Measurements from ENCODE around the gene CLNK. TPM values are rescaled to one million over a fixed set of nuclear protein-coding genes. Genes with fewer than 3 reads are reported as not detected.

CLNK gene
- total RNA-seq, 2 experiments from 2014 or later, result not detected

DNA sequence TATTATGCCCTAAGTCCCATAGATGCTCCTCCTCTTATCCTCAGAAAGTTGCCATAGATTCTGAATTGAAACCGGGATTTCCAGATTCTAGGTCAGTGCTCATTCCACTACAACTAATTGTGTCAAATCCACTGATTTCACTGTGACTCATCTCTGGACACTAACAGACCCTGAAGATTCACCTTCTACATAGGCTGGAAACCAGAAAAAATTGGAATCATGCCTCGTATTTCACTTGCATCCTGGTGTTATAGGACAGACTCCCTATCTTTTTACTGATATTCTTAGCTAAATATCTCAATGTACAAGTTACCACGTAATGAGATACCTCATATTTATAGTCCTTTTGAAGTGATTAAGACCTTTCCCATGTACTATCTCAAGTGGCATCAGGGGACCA is 36.7 kb downstream of the CLNK start:
- no peak overlapping the region for H3K4me3 Mint-ChIP-seq
- H3K27ac Mint-ChIP-seq, result no peak overlapping the region
- no peaks in the 10 kb centered on the region for H3K36me3 Mint-ChIP-seq (ENCODE audit: low read depth)
- DNase-seq, result no peak
- H3K4me1 Mint-ChIP-seq (ENCODE audit: low read depth), result no peaks in the 10 kb centered on the region
- CTCF ChIA-PET, result interaction anchor here (0.7 kb wide), 1 partner anchor 829 kb away, joined by 4 read pairs; no protein-coding TSS in a partner anchor
- H3K27me3 Mint-ChIP-seq (ENCODE audit: low read depth), result no peaks in the 10 kb centered on the region
- intact Hi-C loops (cut with micrococcal nuclease), result no loop called here
- H3K9me3 Mint-ChIP-seq, result no peaks in the 10 kb centered on the region

DNA sequence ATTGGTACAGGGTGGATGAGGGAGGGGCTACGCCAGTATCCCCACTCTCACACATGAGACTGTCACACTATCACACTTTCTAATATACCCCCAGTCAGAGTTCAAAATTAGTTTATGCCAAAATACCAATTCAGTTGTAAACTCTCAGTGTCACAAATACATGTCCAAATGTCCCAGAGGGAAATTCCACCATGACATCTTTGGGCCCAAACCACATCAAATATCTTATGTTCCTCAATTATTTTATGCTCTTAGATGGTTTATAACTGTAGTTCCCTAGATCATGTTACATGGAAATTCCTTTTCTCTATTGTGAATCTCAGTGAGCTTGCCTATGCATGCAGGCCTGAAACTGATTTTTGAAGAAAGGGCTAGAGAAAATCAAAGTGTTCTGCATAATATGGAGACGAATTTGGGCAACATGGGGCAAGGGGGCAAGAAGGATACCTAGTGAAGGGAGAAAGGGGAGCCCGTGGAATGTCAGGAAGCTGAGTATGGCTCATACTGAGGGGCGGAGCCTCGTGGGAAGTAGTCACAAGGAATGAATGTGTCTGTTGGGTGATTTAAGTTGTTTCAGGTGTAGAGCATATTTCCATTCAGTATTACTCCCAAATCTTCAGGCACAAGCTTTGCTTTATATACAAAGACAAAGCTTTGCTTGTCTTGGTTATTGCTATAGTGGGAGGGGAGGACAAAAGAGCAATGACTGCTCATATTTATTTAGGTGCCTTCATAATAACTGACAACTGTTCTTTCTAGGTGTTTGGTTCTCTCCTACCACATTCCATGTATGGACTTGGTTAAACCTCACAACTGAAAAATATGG is 40.8 kb downstream of the CLNK start:
- intact Hi-C loops (cut with micrococcal nuclease), result no loop called here
- H3K4me3 Mint-ChIP-seq, result no peak overlapping the region
- CTCF ChIA-PET, result no interaction called here
- no peak for DNase-seq
- no peaks in the 10 kb centered on the region for H3K9me3 Mint-ChIP-seq
- H3K36me3 Mint-ChIP-seq (ENCODE audit: low read depth), result no peaks in the 10 kb centered on the region
- no peak overlapping the region for H3K27ac Mint-ChIP-seq
- H3K4me1 Mint-ChIP-seq (ENCODE audit: low read depth), result peaks cover 10% of the 10 kb centered on the region
- no peaks in the 10 kb centered on the region for H3K27me3 Mint-ChIP-seq (ENCODE audit: low read depth)

GRCh38 chr4:10640561-10641201 is 43.9 kb downstream of the CLNK start:
- peaks cover 10% of the 10 kb centered on the region for H3K4me1 Mint-ChIP-seq (ENCODE audit: low read depth)
- H3K36me3 Mint-ChIP-seq (ENCODE audit: low read depth), result no peaks in the 10 kb centered on the region
- intact Hi-C loops (cut with micrococcal nuclease), result no loop called here
- DNase-seq, result no peak
- H3K9me3 Mint-ChIP-seq, result no peaks in the 10 kb centered on the region
- no peak overlapping the region for H3K4me3 Mint-ChIP-seq
- H3K27me3 Mint-ChIP-seq (ENCODE audit: low read depth), result no peaks in the 10 kb centered on the region
- CTCF ChIA-PET, result no interaction called here
- no peak overlapping the region for H3K27ac Mint-ChIP-seq

DNA sequence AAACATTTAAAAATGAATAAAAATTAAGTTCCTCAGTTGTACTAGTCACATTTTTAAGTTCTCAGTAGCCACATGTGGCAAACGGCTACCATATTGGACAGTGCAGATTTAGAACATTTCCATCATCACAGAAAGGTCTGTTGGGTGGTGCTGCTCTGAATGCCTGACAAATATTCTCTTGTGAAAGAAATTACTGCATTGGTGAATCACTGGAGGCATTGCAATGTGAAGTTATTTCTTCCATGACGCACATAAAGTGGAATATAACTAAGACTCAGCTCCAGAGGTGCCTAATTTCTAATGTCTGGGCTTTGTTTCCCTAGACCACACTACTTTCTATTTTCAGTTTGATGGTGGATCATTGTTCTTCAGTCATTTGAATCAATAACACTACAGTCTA is 44.9 kb downstream of the CLNK start:
- Mint-ChIP-seq H3K27me3 (ENCODE audit: low read depth) (no peaks in the 10 kb centered on the region), H3K36me3 (ENCODE audit: low read depth) (no peaks in the 10 kb centered on the region), H3K4me1 (ENCODE audit: low read depth) (peaks cover 10% of the 10 kb centered on the region), H3K9me3 (no peaks in the 10 kb centered on the region), H3K27ac (no peak overlapping the region), H3K4me3 (no peak overlapping the region)
- DNase-seq, result no peak
- CTCF ChIA-PET, result no interaction called here
- intact Hi-C loops (cut with micrococcal nuclease), result no loop called here

GRCh38 chr4:10639100-10639499 is 45.5 kb downstream of the CLNK start:
- DNase-seq, result no peak
- Mint-ChIP-seq H3K27me3 (ENCODE audit: low read depth) (no peaks in the 10 kb centered on the region), H3K4me3 (no peak overlapping the region), H3K9me3 (no peaks in the 10 kb centered on the region), H3K4me1 (ENCODE audit: low read depth) (peaks cover 10% of the 10 kb centered on the region), H3K36me3 (ENCODE audit: low read depth) (no peaks in the 10 kb centered on the region), H3K27ac (no peak overlapping the region)
- CTCF ChIA-PET, result no interaction called here
- intact Hi-C loops (cut with micrococcal nuclease), result no loop called here

- DNase-seq, result no peak
- Mint-ChIP-seq H3K4me1 (ENCODE audit: low read depth) (no peaks in the 10 kb centered on the region), H3K4me3 (no peak overlapping the region), H3K9me3 (no peaks in the 10 kb centered on the region), H3K27me3 (ENCODE audit: low read depth) (no peaks in the 10 kb centered on the region), H3K36me3 (ENCODE audit: low read depth) (no peaks in the 10 kb centered on the region), H3K27ac (no peak overlapping the region)
- intact Hi-C loops (cut with micrococcal nuclease), result no loop called here
- CTCF ChIA-PET, result no interaction called here
Measured at GRCh38 chr4:10635091-10635490, 49.5 kb downstream of the CLNK start.

DNA sequence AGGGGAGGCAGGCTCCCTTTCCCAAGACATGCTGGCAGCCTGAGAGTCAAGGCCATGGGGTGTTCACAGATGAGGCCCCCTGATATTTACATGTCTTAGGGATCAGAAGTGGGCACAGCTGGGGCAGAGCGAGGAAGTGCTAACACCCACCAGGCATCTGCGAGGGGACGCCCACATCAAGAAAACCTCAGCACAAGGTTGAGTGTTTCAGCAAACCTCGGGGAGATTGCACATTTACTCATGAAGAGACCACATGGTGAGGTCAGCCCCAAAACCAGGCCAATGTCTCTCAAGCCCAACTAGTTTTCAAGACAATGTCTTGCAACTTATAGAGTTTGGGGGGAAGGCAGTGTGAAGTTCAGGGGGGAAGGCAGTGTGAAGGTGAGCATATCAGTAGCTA is 55.2 kb downstream of the CLNK start:
- no peak overlapping the region for H3K27ac Mint-ChIP-seq
- DNase-seq, result no peak
- intact Hi-C loops (cut with micrococcal nuclease), result loop anchor here (10.0 kb wide), 1 partner anchor 265 kb away; no protein-coding TSS in a partner anchor
- H3K4me1 Mint-ChIP-seq (ENCODE audit: low read depth), result no peaks in the 10 kb centered on the region
- H3K36me3 Mint-ChIP-seq (ENCODE audit: low read depth), result no peaks in the 10 kb centered on the region
- H3K9me3 Mint-ChIP-seq, result no peaks in the 10 kb centered on the region
- H3K4me3 Mint-ChIP-seq, result no peak overlapping the region
- no peaks in the 10 kb centered on the region for H3K27me3 Mint-ChIP-seq (ENCODE audit: low read depth)
- CTCF ChIA-PET, result no interaction called here

GRCh38 chr4:10625131-10625530 is 59.4 kb downstream of the CLNK start:
- Mint-ChIP-seq H3K36me3 (ENCODE audit: low read depth) (no peaks in the 10 kb centered on the region), H3K4me1 (ENCODE audit: low read depth) (no peaks in the 10 kb centered on the region), H3K27ac (no peak overlapping the region), H3K9me3 (no peaks in the 10 kb centered on the region), H3K4me3 (no peak overlapping the region), H3K27me3 (ENCODE audit: low read depth) (no peaks in the 10 kb centered on the region)
- intact Hi-C loops (cut with micrococcal nuclease), result loop anchor here (10.0 kb wide), 1 partner anchor 270 kb away; no protein-coding TSS in a partner anchor
- no peak for DNase-seq
- CTCF ChIA-PET, result no interaction called here

- no peak for DNase-seq
- Mint-ChIP-seq H3K4me3 (no peak overlapping the region), H3K27me3 (ENCODE audit: low read depth) (peaks cover 2% of the 10 kb centered on the region), H3K9me3 (no peaks in the 10 kb centered on the region), H3K4me1 (ENCODE audit: low read depth) (no peaks in the 10 kb centered on the region), H3K36me3 (ENCODE audit: low read depth) (no peaks in the 10 kb centered on the region), H3K27ac (no peak overlapping the region)
- CTCF ChIA-PET, result no interaction called here
- intact Hi-C loops (cut with micrococcal nuclease), result loop anchor here (5.0 to 10.0 kb wide), 2 partner anchors 271 to 798 kb away; no protein-coding TSS in a partner anchor
Measured at GRCh38 chr4:10623862-10624261, 60.7 kb downstream of the CLNK start.

DNA sequence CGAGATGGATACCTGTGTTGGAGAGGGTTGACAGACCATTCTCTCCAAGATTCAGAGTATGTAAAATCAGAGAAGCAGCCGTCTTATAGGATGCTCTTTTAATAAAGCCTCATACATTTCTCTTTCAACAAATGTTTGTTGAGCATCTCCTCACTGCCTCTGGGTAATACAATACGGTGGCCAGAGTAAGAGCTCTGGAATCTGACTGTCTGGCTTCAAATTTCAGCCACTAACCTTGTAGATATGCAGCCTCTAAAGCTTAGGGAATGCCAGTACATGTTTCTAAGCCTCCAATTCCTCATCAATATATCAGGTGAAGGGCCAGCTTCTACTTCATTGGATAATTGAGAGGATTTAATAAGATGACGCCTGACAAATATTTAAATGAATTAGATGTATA is 61.3 kb downstream of the CLNK start:
- CTCF ChIA-PET, result interaction anchor here (0.7 kb wide), 2 partner anchors 14 to 316 kb away, joined by 3 read pairs; no protein-coding TSS in a partner anchor
- Mint-ChIP-seq H3K27ac (no peak overlapping the region), H3K36me3 (ENCODE audit: low read depth) (no peaks in the 10 kb centered on the region), H3K27me3 (ENCODE audit: low read depth) (peaks cover 2% of the 10 kb centered on the region), H3K4me3 (no peak overlapping the region), H3K4me1 (ENCODE audit: low read depth) (no peaks in the 10 kb centered on the region), H3K9me3 (no peaks in the 10 kb centered on the region)
- intact Hi-C loops (cut with micrococcal nuclease), result loop anchor here (5.0 to 10.0 kb wide), 2 partner anchors 272 to 799 kb away; no protein-coding TSS in a partner anchor
- DNase-seq, result no peak

GRCh38 chr4:10622728-10623127 is 61.8 kb downstream of the CLNK start:
- Mint-ChIP-seq H3K9me3 (no peaks in the 10 kb centered on the region), H3K4me1 (ENCODE audit: low read depth) (no peaks in the 10 kb centered on the region), H3K27me3 (ENCODE audit: low read depth) (peaks cover 2% of the 10 kb centered on the region), H3K4me3 (no peak overlapping the region), H3K36me3 (ENCODE audit: low read depth) (no peaks in the 10 kb centered on the region), H3K27ac (no peak overlapping the region)
- intact Hi-C loops (cut with micrococcal nuclease), result loop anchor here (5.0 to 10.0 kb wide), 2 partner anchors 272 to 800 kb away; no protein-coding TSS in a partner anchor
- CTCF ChIA-PET, result interaction anchor here (0.7 kb wide), 2 partner anchors 14 to 316 kb away, joined by 3 read pairs; no protein-coding TSS in a partner anchor
- no peak for DNase-seq

- CTCF ChIA-PET, result interaction anchor here (0.6 kb wide), 1 partner anchor 726 kb away, joined by 3 read pairs; no protein-coding TSS in a partner anchor
- H3K4me3 Mint-ChIP-seq, result no peak overlapping the region
- intact Hi-C loops (cut with micrococcal nuclease), result loop anchor here (5.0 to 10.0 kb wide), 2 partner anchors 274 to 801 kb away; no protein-coding TSS in a partner anchor
- no peaks in the 10 kb centered on the region for H3K36me3 Mint-ChIP-seq (ENCODE audit: low read depth)
- no peaks in the 10 kb centered on the region for H3K4me1 Mint-ChIP-seq (ENCODE audit: low read depth)
- H3K27ac Mint-ChIP-seq, result no peak overlapping the region
- peaks cover 2% of the 10 kb centered on the region for H3K27me3 Mint-ChIP-seq (ENCODE audit: low read depth)
- H3K9me3 Mint-ChIP-seq, result no peaks in the 10 kb centered on the region
- no peak for DNase-seq
Measured at GRCh38 chr4:10620935-10621488, 63.6 kb downstream of the CLNK start.

Data from activated naive CD4-positive, alpha-beta T cell treated with anti-CD3 and anti-CD28 coated beads for 36 hours (primary cell).